GM11168 (cell line): ENCODE measurements around the gene TCN1.
"Not testable (repeated sequence)": the region's sequence is repeated elsewhere in the genome, so short reads cannot be mapped to it uniquely, and the experiment has no call there.

Experiments used
- in situ Hi-C: fragments of 300-500 bp; cut with MboI; formaldehyde crosslinking; loops from one replicate; pipeline ENCODE4 v1.12.0; 2022; ENCODE audit warnings: low sequenced_read_pairs; ENCODE audit not compliant: unreplicated experiment

Gene TCN1, protein sequence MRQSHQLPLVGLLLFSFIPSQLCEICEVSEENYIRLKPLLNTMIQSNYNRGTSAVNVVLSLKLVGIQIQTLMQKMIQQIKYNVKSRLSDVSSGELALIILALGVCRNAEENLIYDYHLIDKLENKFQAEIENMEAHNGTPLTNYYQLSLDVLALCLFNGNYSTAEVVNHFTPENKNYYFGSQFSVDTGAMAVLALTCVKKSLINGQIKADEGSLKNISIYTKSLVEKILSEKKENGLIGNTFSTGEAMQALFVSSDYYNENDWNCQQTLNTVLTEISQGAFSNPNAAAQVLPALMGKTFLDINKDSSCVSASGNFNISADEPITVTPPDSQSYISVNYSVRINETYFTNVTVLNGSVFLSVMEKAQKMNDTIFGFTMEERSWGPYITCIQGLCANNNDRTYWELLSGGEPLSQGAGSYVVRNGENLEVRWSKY

DNA sequence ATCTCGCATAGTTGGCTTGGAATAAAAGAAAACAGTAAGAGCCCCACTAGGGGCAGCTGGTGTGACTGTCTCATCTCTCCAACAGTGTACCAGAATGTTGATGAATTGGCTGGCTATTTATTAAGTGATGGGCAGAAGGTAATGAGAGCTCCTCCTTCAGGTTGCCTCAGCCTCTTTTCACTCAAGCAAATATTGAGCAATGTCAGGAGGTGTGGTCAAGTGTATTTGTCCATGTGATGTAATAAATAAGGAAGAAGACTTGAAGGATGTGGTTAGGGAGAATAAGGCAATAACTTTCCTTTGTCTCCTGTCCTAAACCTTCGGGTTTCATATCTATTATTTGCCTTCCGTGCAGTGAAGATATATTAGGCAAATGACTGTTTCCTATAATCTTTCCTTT lies at the start of gene TCN1:
TCN1 (minus strand) TSS at position 91 of the 400 bp plus-strand sequence; CDS start at position 74, 17 bp downstream.
- in situ Hi-C loops = no loop called here

DNA sequence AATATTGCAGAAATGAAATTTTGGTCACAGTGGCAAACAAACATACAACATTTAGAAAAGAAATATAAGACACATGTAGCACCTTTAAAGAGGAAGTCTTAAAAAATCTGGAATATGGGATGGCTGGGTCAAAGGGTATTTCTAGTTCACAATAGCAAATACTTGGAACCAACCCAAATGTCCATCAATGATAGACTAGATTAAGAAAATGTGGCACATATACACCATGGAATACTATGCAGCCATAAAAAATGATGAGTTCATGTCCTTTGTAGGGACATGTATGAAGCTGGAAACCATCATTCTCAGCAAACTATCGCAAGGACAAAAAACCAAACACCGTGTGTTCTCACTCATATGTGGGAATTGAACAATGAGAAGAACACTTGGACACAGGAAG lies 37.3 kb upstream of the TCN1 start:
- in situ Hi-C loops = not testable (repeated sequence)

DNA sequence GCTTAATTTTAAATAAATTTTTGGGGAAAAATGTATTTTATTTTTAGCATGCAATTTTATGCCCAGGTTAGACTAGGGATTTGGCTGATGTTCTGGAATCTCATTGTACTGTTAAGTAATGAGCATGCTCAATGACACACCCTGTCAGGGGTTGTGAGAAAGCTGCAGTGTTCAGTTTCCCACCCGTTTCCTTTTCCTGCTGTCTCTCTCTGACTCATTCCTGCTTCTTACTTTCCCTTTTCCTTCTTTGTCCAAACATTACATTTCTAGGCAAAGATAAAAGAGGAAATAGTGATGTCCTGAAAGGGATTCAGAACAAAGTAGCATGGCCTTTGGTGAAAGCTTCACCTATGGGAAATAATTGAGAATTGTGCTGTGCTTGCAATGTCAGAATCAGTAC lies 35.0 kb upstream of the TCN1 start:
- in situ Hi-C loops = no loop called here

DNA sequence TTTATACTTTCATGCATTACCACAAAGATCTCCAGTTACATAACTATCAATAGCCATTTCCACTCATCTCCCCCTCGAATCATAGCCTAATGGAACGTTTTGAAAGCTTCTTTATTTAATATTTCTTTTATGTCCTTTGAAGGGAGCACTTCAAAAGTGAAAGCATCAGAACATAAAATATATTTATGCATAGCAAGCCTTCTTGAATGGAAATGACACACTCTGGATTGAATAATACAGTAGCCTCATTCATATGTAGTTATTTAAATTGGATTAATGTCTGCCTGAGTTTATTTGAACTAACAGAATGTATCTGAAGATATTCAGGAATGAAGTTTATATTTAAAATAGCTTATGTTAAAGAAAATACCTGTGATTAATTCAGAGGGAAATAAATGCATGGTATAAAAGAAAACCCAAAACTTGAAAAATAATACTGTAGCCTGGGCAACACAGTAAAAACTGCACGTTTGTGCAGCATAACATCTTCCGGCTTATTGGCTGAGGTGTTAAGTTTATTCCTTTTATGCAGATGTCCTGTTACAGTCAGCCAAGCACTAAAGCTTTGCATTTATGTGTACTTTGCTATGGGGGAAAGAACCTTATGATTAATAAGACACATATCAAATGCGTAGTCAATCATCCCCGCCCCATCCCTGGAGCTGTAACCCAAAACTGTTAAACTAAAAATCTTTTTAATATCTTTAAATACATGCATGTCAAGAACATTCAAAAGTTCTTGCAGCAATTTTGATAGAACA lies 34.3 kb upstream of the TCN1 start:
- in situ Hi-C loops = no loop called here

DNA sequence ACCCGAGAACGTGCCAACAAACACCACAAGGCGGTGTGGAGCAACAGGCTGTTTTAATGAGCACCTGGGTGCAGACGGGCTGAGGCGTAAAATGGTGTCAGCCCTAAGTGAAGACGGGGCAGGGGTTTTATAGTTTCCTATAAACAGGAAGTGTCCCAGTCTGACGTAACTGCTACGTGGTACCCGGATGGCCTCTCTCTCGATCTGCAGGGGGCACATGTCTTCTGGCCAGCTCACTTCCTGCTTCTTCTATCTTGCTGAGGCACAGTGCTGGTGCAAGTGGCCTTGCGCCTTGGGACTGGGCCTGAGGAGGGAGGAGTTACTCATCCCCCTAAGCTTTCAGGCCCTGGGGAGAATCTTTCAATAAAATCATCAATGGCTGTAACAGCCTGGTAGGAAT lies 33.2 kb upstream of the TCN1 start:
- in situ Hi-C loops = no loop called here

DNA sequence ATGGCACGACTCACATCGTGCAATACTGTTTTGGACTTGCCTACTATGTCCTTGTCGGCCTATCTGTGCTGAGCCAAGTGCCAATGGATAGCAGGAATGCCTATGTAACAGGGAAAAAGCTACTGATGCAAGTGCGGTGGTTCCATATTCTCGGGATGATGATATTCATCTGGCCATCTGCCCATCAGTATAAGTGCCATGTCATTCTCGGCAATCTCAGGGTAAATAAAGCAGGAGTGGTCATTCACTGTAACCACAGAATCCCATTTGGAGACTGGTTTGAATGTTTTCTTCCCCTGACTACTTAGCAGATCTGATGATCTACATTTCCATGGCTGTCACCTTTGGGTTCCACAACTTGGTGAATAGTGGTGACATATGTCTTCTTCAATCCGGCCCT lies 32.4 kb upstream of the TCN1 start:
- in situ Hi-C loops = no loop called here

DNA sequence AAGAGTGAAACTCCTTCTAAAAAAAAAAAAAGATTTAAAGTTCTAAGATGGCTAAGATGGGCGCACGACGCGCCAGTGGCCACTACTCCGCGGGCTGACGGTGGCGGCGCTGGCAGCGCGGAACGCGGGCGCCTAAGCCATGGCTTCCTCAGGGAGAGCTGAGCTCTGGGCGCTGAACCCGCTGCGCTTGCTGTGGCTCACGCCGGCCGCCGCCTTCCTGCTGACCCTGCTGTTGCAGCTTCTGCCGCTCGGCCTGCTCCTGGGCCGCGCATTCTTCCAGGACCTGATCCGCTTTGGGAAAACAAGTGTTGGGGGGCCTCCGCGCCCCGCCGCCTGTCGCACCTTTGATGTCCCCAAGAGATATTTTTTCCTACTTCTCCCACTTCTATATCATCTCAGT lies 31.8 kb upstream of the TCN1 start:
- in situ Hi-C loops = no loop called here

DNA sequence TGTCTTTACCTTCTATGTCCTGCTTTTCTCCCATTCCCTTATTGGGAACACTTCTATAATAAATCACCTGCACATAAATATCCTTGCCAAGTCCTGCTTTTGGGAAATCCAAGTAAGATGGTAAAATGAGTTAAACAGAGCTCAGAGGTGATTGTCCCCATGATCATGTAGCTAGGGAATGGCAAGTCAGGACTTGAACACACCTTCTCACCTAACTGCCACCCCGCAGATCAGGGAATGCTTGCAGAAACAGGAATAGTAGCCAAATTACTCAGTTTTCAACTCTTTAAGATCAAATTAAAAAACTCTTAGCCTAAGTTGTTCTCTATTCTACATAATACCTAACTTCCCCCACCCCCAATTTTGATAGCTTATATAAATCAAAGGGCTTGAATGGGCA lies 28.3 kb upstream of the TCN1 start:
- in situ Hi-C loops = no loop called here

DNA sequence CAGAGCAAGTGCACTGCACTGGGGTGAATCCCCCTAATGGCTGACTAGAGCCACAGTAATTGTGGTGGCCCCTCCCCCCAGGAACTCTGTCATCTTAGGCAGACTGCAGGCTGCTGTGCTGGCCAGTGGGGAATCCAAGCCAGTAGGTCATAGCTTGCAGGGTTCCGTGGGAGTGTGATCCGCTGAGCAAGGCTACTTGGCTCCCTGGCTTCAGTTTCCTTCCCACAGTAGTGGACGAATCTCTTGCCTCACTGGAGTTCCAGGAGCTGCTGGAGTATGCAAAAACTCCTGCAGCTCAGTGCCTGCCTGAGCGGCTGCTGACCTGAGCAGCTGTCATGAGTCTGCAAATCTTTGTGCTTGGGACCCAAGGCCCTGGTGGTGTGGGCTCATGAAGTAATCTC lies 25.5 kb upstream of the TCN1 start:
- in situ Hi-C loops = no loop called here

DNA sequence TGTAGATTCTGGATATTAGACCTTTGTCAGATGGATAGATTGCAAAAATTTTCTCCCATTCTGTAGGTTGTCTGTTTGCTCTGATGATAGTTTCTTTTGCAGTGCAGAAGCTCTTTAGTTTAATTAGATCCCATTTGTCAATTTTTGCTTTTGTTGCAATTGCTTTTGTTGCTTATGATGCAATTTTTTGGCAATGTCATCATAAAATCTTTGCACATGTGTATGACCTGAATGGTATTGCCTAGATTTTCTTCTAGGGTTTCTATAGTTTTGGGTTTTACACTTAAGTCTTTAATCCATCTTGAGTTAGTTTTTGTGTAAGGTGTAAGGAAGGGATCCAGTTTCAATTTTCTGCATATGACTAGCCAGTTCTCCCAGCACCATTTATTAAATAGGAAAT lies 20.9 kb upstream of the TCN1 start:
- in situ Hi-C loops = not testable (repeated sequence)

DNA sequence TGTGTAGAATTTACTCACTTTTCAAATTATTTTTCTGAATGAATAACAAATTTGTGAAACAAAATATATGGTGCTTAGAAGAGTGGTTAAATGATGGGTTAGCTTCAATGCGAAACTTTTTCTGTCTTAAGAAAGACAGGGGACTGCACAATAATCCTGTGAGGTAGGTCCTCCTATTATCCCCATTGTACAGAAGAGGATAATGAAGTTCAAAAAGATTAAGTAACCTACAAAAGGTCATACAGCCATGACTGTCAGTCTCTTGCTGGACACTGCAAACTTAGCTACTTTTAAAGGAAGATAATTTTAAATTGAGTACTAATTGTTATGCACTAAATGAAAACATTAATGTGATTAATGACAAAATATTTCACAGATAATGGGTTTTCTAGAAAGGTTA lies 17.3 kb upstream of the TCN1 start:
- in situ Hi-C loops = no loop called here

DNA sequence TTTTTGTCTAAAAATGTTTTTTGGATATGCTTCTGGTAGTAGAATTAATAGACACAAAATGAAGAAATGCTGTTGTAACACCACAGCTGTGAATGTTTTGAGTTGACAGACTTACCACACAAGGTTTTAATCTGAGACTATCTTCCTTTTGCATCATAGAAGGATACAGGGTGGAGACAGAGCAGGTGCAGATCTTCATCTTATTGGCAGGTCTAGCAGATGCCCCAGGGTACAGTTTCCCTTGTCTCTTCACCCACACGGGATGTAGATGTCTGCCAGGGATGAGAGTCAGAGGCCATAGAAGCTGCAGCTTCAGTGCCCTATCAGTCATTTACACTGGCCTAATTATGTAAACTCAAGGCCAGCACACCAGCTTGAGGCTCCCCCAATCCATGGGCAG lies 13.3 kb upstream of the TCN1 start:
- in situ Hi-C loops = no loop called here

DNA sequence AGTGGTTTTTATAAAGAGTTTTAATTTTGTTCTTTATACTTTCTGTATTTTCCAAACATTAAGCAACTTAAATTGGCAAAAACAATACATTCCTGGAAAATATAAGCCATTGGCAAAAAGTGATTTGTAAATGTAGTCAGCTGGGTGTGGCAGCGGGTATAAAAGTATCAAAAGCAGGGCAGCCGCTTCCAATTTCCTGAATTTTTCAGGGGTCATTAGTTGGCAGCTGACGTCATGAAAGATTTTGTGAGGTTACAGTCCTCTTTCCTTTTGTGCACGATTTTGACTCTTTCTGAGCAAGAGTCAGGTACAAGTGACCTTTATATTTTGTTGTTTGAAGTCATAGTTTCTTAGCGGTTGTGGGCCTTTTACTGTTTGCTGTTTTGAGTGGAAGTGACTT lies 12.3 kb upstream of the TCN1 start, which contains the start of gene OOSP3:
OOSP3 (plus strand) TSS at position 208 of the 400 bp plus-strand sequence; CDS start at position 235, 27 bp downstream.
- in situ Hi-C loops = no loop called here

DNA sequence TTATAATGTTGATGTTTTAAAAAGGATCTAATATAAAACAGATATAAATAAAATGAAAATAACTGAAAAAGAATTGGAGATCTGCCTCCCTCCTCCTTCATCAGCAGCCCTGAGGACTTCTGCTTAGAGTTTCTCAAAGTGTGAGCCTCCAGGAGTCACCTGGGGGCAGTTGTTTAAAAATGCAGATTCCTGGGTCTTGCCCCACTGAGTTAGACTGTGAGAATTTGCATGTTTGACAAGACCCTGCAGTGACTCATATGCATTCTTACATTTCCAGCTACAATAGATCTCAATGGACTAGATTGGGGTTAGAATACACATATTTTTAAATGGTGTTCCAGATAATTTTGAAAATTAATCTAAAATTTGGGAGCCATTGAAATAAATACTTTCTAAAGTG lies 11.5 kb upstream of the TCN1 start:
- in situ Hi-C loops = no loop called here

DNA sequence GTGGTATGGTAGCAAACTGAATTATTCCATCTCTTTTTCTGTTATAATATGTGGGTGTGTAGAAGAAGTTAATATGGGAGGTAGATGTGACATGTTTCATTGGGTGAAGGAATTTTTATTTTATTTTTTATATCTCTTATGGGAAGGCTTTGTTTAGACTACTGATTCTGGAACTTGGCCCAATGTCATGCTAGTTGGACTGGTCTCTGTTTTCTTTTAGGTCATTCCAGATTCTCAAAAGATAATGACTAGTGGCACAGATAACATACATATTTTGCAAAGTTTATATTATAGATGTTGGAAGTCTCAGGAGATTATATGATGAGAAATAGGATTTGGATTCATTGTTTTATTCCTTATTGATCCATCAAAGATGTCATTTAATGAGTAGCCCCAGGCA lies 11.0 kb upstream of the TCN1 start:
- in situ Hi-C loops = no loop called here

DNA sequence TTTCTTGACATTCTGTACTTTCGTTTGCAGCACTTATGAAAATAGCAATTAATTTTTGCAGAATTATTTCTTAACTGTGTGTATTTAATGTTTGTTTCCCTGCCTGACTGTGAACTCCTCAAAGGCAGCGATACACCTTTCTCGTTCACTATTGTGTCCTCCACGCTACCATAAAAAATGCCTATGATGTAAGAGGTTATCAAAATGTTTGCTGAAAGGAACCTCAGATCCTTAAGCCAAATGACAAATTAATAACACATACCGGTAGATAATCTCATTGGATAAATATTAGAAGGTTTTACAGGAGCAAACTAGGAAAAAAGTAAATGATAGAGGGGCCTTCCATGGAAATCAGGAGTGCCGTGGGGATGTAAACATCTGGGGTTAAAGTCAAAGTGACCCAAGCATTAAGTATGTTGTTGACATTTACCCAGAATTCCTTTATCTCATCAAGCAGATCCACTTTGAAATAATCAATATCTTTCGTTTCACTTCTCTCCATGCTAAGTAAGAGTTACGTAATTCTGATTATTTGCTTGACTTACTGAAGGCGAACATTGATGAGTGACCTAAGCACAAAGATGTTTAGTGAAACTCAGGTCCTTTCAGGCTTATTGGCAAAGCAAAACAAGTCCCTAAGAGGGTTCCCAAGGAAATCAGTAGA lies 9.7 kb upstream of the TCN1 start:
- in situ Hi-C loops = no loop called here

DNA sequence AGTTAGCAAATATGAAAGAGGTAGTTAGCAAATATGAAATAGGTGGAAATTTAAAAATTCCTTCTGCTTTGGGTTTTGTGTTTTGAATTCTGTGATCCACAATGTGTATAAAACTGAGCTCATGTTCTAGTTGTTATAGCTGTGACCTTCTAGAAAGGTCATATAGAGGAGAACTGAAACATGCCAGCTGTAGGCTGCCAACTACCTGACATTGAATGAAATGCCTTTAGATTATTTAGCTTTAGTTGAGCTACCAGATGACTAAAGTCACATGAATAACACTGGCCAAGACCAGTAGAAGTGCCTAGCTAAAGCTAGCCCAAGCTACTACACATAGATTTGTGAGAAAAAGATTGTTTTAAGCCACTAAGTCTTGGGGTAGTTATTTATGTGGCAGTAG lies 5.8 kb upstream of the TCN1 start:
- in situ Hi-C loops = no loop called here

DNA sequence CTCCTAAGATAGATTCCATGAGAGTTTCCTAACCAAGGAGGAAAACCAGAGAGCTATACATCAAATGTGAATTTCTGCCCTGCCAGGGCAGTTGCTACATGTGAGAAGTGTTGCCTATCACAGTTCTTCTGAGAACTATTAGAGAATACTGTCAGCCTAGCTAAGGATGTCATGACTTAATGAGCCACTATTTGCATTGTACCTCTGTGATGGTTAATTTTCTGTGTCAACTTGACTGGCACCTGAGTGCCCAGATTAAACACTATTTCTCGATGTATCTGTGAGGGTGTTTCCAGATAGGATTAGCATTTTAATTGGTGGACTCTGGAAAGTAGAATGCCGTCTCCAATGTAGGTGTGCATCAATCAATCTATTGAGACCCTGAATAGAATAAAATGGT lies 1.7 kb upstream of the TCN1 start:
- in situ Hi-C loops = no loop called here

DNA sequence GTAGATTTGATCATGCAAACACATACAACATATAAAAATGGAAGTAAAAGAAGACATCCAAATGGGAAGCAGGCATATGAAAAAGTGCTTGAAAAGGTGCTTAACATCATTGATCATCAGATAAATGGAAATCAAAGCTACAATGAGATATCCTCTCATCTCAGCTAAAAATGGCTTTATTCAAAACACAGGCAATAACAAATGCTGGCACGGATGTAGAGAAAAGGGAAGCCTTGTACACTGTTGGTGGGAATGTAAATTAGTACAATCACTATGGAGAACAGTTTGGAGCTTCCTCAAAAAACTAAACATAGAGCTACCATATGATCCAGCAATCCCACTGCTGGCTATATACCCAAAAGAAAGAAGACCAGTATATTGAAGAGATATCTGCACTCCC lies 549 bp upstream of the TCN1 start:
- in situ Hi-C loops = no loop called here

DNA sequence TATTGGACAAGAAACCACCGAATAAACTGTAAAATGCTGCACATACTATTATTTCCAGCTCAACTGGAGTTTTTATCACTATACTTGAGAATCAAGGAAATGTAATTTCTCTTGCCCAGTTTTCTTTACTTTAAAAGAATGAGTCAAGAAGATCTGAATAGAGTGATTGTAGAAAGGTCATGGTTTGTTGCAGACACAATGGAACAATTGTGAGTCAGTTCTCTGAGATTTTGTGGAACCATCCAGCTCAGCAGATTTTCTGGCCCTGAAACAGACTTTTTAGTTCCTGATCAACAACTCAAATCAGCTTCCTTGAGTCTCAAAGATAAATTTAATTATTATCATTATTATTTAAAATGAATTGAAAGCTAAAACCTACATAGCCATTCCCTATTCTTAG lies 1.3 kb downstream of the TCN1 start:
- in situ Hi-C loops = no loop called here

DNA sequence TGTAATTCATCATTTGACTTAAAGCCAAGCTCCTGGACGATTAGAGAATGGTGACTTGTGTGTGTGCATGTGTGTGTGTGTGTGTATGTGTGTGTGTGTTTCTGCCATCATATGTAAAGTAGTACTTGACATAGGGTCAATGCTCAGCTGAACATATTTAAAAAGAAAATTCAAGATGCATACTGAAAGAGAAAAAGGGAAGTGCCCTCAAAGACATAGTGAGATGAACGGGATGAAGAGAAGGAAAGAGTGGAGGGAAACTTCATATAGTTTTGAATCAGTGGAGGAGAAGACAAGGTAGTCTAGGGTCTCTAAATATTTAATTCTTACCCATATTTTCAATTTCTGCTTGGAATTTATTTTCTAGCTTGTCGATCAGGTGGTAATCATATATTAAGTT lies 4.0 kb downstream of the TCN1 start:
- in situ Hi-C loops = no loop called here
